ENCODE measurements around the gene ASMTL.

ASMTL gene

GRCh38 chrX:1389181-1389992, 63.3 kb downstream of the ASMTL start:
- no peak overlapping the region for H3K4me2 ChIP-seq (ENCODE audit: low read depth, low read length, poor library complexity, severe bottlenecking)
- peaks cover 41% of the 10 kb centered on the region for H3K79me2 ChIP-seq (ENCODE audit: insufficient read depth, low read length)
- H4K20me1 ChIP-seq (ENCODE audit: low read depth, low read length): peaks cover 12% of the 10 kb centered on the region

GRCh38 chrX:1388651-1389050, 64.1 kb downstream of the ASMTL start:
- peaks cover 8% of the 10 kb centered on the region; the same call in 1 of the 2 replicates for H3K36me3 ChIP-seq (ENCODE audit: low read length)
- H3F3A ChIP-seq (ENCODE audit: insufficient read depth): no peaks in the 10 kb centered on the region
- no peak overlapping the region for H3K4me2 ChIP-seq (ENCODE audit: low read depth, low read length, poor library complexity, severe bottlenecking)
- peaks cover 34% of the 10 kb centered on the region for H3K79me2 ChIP-seq (ENCODE audit: insufficient read depth, low read length)
- no peak overlapping the region for H3K27ac ChIP-seq (ENCODE audit: low read depth, low read length)
- no peaks in the 10 kb centered on the region for H3K27me3 ChIP-seq (ENCODE audit: low read length)
- no peak for TF ChIP-seq CTCF (IDR thresholded peaks at IDR 0.05; ENCODE audit: insufficient read depth, low read length, poor library complexity, severe bottlenecking)
- no peak for TF ChIP-seq EZH2phosphoT487 (conservative IDR thresholded peaks at IDR 0.05; ENCODE audit: low read length)
- H3K9ac ChIP-seq (ENCODE audit: low read length): no peak overlapping the region
- H2AFZ ChIP-seq (ENCODE audit: low read depth, low read length, severe bottlenecking): no peak overlapping the region
- H4K20me1 ChIP-seq (ENCODE audit: low read depth, low read length): peaks cover 12% of the 10 kb centered on the region
- no peaks in the 10 kb centered on the region for H3K9me3 ChIP-seq (ENCODE audit: insufficient read depth, low read length)
- H3K4me3 ChIP-seq (ENCODE audit: insufficient read depth, low read length, poor library complexity, severe bottlenecking): no peak overlapping the region
- H3K9me2 ChIP-seq (replicated peaks; ENCODE audit: insufficient read depth, low read length): no peaks in the 10 kb centered on the region

More at GRCh38 chrX:1389181-1389992, 63.3 kb downstream of the ASMTL start:
- Histone ChIP-seq H3K9ac (ENCODE audit: low read length) (no peak overlapping the region), H3K27me3 (ENCODE audit: low read length) (no peaks in the 10 kb centered on the region), H2AFZ (ENCODE audit: low read depth, low read length, severe bottlenecking) (no peak overlapping the region), H3K27ac (ENCODE audit: low read depth, low read length) (no peak overlapping the region), H3K9me3 (ENCODE audit: insufficient read depth, low read length) (no peaks in the 10 kb centered on the region), H3K36me3 (ENCODE audit: low read length) (peaks cover 8% of the 10 kb centered on the region; the same call in 1 of the 2 replicates), H3K4me3 (ENCODE audit: insufficient read depth, low read length, poor library complexity, severe bottlenecking) (no peak overlapping the region), H3K9me2 (replicated peaks; ENCODE audit: insufficient read depth, low read length) (no peaks in the 10 kb centered on the region), H3F3A (ENCODE audit: insufficient read depth) (no peaks in the 10 kb centered on the region)
- TF ChIP-seq EZH2phosphoT487 (conservative IDR thresholded peaks at IDR 0.05; ENCODE audit: low read length): no peak
- no peak for TF ChIP-seq CTCF (IDR thresholded peaks at IDR 0.05; ENCODE audit: insufficient read depth, low read length, poor library complexity, severe bottlenecking)

DNA sequence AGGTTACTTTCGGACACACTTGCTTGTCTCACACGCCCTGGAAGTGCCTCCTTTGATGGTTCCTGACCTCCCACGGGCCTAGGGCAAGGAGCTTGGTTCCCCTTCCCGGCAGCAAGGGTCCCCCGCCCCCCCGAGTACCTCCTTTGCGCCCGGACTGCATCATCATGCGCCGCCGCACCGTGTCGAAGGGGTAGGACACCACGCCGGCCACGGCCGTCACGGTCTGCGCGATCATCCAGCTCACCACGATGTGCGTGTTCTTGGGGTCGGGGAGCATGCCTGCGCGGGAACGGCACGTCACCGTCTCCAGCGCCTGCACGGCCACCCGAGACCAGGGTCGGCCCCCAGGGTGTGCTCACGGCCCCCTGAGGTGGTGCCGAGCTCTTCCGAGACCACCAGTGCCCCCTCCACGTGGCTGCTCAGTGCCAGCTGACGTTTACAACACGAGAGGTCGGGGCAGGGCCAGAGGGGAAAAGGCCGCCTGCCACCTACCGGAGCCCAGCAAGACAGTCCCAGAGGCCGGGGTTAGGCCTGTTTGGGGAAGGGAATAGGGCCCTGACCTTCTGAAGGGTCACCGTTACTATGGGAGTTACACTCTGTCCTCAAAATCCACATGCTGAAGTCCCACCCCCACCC, 65.5 kb downstream of the ASMTL start:
- H3K27ac ChIP-seq (ENCODE audit: low read depth, low read length): no peak overlapping the region
- H3K9ac ChIP-seq (ENCODE audit: low read length): no peak overlapping the region
- H3K9me2 ChIP-seq (replicated peaks; ENCODE audit: insufficient read depth, low read length): no peaks in the 10 kb centered on the region
- H3K4me3 ChIP-seq (ENCODE audit: insufficient read depth, low read length, poor library complexity, severe bottlenecking): no peak overlapping the region
- no peaks in the 10 kb centered on the region for H3K9me3 ChIP-seq (ENCODE audit: insufficient read depth, low read length)
- peaks cover 12% of the 10 kb centered on the region for H4K20me1 ChIP-seq (ENCODE audit: low read depth, low read length)
- no peak overlapping the region for H2AFZ ChIP-seq (ENCODE audit: low read depth, low read length, severe bottlenecking)
- peaks cover 8% of the 10 kb centered on the region; the same call in 1 of the 2 replicates for H3K36me3 ChIP-seq (ENCODE audit: low read length)
- no peaks in the 10 kb centered on the region for H3K27me3 ChIP-seq (ENCODE audit: low read length)
- peaks cover 3% of the 10 kb centered on the region; the same call in 1 of the 2 replicates for H3F3A ChIP-seq (ENCODE audit: insufficient read depth)
- H3K79me2 ChIP-seq (ENCODE audit: insufficient read depth, low read length): peaks cover 27% of the 10 kb centered on the region
- H3K4me2 ChIP-seq (ENCODE audit: low read depth, low read length, poor library complexity, severe bottlenecking): no peak overlapping the region
- TF ChIP-seq CTCF (IDR thresholded peaks at IDR 0.05; ENCODE audit: insufficient read depth, low read length, poor library complexity, severe bottlenecking): no peak
- TF ChIP-seq EZH2phosphoT487 (conservative IDR thresholded peaks at IDR 0.05; ENCODE audit: low read length): no peak

Measured in SU-DHL-6 (cell line).